Ascending aorta (tissue), 2 donors: ENCODE results near the gene CRABP2. TPM values are rescaled to one million over a fixed set of nuclear protein-coding genes. Genes with fewer than 3 reads are reported as not detected.

Source experiments
- DNase-seq, 2 donors: peaks; one replicate each; pipeline ENCODE4 v3.0.0-alpha.2; 2019; ENCODE audit warnings: low spot score in 2 of 2
- H3K27ac ChIP-seq, 2 donors: fragments of 200-600 bp; sonication (generic); one replicate each; pipeline ENCODE4 v1.5.1; 2016 to 2017; ENCODE audit warnings: mild to moderate bottlenecking in 1 of 2
- H3K27me3 ChIP-seq: fragments of 200-600 bp; sonication (generic); one replicate; pipeline ENCODE4 v1.5.1; 2017
- H3K36me3 ChIP-seq, 2 donors: fragments of 200-600 bp; sonication (generic); one replicate each; pipeline ENCODE4 v1.5.1; 2016
- H3K4me1 ChIP-seq, 2 donors: fragments of 200-600 bp; sonication (generic); one replicate each; pipeline ENCODE4 v1.5.1; 2016 to 2017; ENCODE audit warnings: mild to moderate bottlenecking in 1 of 2
- H3K4me3 ChIP-seq, 2 donors: fragments of 200-600 bp; sonication (generic); one replicate each; pipeline ENCODE4 v1.5.1; 2016 to 2017; ENCODE audit warnings: mild to moderate bottlenecking in 1 of 2
- H3K9me3 ChIP-seq, 2 donors: fragments of 200-600 bp; sonication (generic); one replicate each; pipeline ENCODE4 v1.5.1; 2016
- intact Hi-C: fragments of 100-400 bp; cut with DNase I; formaldehyde crosslinking; loops from one replicate; pipeline ENCODE4 v1.15.1; 2023
- total RNA-seq: library from RNA; depleted of rRNA; stranded (reverse); fragments of >200 nt; gene quantifications from one replicate; pipeline ENCODE4 v1.1.0, GENCODE V29; 2016
- TF ChIP-seq, protein P1 (sequence below), 3 experiments: fragments of 200-600 bp in 2 of 3; fragments of 450-650 bp in 1 of 3; sonication (generic) in 2 of 3; IDR thresholded peaks; one replicate each; pipeline ENCODE4 v1.5.1; 2016 to 2019; ENCODE audit warnings: antibody characterized with exemption in 3 of 3, mild to moderate bottlenecking in 1 of 3, moderate library complexity in 1 of 3

The CRABP2 gene
- total RNA-seq, 1 donor from 2014 or later = not detected

DNA sequence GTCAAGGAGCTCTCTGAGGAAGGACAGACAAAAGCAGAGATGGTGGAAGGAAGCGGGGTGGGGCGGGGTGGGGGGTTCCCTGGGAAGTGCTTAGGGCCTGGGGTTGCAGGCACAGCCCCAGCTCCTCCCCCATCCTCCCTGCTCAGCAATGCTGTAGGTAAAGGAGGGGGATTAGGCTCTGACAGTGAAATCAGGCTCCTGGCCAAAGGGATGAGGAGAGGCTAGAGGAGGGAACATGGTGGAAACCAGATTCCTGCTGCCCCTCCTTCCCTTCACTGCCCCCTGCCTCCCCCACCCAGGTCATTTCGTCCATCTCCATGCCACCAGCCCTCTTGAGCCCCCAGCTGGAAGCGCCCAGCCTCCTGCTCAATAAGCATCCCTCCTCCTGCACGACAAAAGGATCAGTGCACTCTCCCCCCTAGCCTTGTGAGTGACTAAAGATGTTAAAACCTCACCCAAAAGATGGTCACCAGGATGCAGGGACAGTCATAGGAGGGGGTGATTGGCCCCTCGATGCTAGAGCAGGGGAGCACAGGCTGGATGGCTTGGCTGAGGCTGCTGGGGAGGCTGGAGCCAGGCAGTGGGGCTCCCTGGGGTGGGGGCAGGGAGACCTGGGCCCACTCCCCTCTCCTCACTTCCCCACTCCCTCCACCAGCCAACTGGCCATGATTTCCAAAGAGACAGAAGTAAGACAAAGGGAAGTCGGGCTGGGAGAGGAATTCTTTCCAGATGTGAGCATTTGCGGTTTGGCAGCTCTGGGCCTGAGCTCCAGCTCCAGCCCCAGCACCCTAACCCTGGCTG is 2.2 kb upstream of the CRABP2 start:
- TF ChIP-seq, protein P1, sequence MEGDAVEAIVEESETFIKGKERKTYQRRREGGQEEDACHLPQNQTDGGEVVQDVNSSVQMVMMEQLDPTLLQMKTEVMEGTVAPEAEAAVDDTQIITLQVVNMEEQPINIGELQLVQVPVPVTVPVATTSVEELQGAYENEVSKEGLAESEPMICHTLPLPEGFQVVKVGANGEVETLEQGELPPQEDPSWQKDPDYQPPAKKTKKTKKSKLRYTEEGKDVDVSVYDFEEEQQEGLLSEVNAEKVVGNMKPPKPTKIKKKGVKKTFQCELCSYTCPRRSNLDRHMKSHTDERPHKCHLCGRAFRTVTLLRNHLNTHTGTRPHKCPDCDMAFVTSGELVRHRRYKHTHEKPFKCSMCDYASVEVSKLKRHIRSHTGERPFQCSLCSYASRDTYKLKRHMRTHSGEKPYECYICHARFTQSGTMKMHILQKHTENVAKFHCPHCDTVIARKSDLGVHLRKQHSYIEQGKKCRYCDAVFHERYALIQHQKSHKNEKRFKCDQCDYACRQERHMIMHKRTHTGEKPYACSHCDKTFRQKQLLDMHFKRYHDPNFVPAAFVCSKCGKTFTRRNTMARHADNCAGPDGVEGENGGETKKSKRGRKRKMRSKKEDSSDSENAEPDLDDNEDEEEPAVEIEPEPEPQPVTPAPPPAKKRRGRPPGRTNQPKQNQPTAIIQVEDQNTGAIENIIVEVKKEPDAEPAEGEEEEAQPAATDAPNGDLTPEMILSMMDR (IDR thresholded peaks at IDR 0.05) = no peak
- H3K4me1 ChIP-seq = peaks cover 10 to 38% of the 10 kb centered on the region in 2 donors
- no peaks in the 10 kb centered on the region for H3K27me3 ChIP-seq
- H3K9me3 ChIP-seq = no peaks in the 10 kb centered on the region
- no peaks in the 10 kb centered on the region for H3K36me3 ChIP-seq
- DNase-seq = no peak
- no peak overlapping the region for H3K4me3 ChIP-seq
- intact Hi-C loops = loop anchor here (5.0 kb wide), 1 partner anchor 60 kb away; the partner anchor contains the start of gene PRCC
- peak overlapping the region; percentile 69 to 76 for H3K27ac ChIP-seq

DNA sequence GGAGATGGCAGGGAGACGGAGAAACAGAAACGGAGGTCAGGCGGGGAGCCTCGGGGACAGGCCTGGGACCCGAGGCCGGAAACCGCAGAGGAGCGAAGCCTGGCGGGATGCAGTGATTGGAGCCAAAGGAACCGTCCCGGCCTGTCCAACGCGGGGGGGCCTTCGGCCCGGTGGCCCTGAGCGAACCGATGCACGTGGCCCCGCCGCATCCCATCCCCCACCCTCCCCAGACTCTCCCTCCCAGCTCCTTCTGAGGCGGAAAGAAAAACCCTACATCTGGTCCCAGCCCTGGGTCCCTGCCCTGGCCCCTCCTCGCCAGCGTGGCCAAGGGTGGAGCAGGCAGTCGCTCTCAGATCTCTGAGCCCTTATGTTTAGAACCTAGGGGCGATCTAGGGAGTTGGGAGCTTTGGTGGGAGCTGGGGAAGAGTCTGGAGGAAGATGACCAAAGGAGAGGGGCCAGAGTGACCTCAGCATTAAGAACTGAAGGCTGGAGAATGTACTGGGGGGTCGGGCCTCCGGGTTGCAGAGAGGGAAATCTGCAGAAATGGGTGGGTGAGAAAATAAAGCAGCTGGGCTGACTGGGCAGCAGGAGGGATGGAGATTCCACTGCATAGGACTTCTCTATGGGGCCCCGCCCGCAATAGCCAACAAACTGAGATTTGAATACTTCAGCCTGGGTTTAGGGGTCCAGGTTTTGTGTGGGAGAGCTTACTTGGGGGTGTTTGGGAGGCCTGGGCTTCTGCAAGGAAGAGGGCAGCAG is 1.5 kb upstream of the CRABP2 start:
- no peaks in the 10 kb centered on the region for H3K27me3 ChIP-seq
- intact Hi-C loops = loop anchor here (1.0 to 5.0 kb wide), 2 partner anchors 18 to 60 kb away; partner anchors contain the start of gene PRCC
- peak overlapping the region; percentile 69 to 76 for H3K27ac ChIP-seq
- TF ChIP-seq, protein P1 (IDR thresholded peaks at IDR 0.05) = no peak
- H3K4me1 ChIP-seq = peaks cover 10 to 38% of the 10 kb centered on the region in 2 donors
- H3K4me3 ChIP-seq = peak overlapping the region; percentile 58 to 69
- H3K9me3 ChIP-seq = no peaks in the 10 kb centered on the region
- no peaks in the 10 kb centered on the region for H3K36me3 ChIP-seq
- peak in 1 of 2 donors; percentile 79 for DNase-seq

GRCh38 chr1:156705918-156706656 is 704 bp upstream of the CRABP2 start:
- Histone ChIP-seq H3K4me3 (peak overlapping the region; percentile 58 to 69), H3K27ac (peak overlapping the region; percentile 69 to 76), H3K27me3 (no peaks in the 10 kb centered on the region), H3K4me1 (peaks cover 10 to 38% of the 10 kb centered on the region in 2 donors), H3K36me3 (no peaks in the 10 kb centered on the region), H3K9me3 (no peaks in the 10 kb centered on the region)
- intact Hi-C loops = loop anchor here (1.0 to 5.0 kb wide), 4 partner anchors 17 to 61 kb away; partner anchors contain the start of genes ISG20L2, METTL25B and PRCC
- peak; percentile 19 to 85 for DNase-seq
- TF ChIP-seq, protein P1 (IDR thresholded peaks at IDR 0.05) = peak; percentile 87 to 95 (median 91)

DNA sequence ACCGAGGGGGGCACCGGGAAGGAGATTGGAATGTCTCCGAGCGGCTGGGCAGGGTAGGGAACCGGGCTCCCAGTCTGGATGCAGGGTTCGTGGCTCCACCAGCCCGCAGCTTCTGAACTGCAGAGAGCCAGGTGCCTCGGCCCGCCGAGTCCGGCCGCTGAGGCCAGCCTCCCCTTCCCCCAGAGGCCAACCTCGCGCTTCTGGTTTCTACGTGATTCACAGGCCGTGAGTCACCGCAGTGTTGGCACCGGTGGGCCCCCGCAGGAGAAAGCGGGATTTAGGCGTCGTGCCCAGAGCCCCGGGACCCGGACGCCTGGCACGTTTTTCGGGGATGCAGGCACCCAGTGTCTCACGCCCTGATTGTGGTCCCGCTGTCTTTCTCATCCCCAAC is 458 bp downstream of the CRABP2 start:
- Histone ChIP-seq H3K4me1 (peaks cover 10 to 33% of the 10 kb centered on the region in 2 donors), H3K9me3 (no peaks in the 10 kb centered on the region), H3K27ac (peak overlapping the region in 1 of 2 donors; percentile 69), H3K4me3 (peak overlapping the region; percentile 58 to 69), H3K27me3 (no peaks in the 10 kb centered on the region), H3K36me3 (no peaks in the 10 kb centered on the region)
- TF ChIP-seq, protein P1 (IDR thresholded peaks at IDR 0.05) = no peak
- intact Hi-C loops = loop anchor here (1.0 to 5.0 kb wide), 3 partner anchors 23 to 62 kb away; partner anchors contain the start of genes ISG20L2, METTL25B and PRCC
- peak; percentile 49 to 89 for DNase-seq

DNA sequence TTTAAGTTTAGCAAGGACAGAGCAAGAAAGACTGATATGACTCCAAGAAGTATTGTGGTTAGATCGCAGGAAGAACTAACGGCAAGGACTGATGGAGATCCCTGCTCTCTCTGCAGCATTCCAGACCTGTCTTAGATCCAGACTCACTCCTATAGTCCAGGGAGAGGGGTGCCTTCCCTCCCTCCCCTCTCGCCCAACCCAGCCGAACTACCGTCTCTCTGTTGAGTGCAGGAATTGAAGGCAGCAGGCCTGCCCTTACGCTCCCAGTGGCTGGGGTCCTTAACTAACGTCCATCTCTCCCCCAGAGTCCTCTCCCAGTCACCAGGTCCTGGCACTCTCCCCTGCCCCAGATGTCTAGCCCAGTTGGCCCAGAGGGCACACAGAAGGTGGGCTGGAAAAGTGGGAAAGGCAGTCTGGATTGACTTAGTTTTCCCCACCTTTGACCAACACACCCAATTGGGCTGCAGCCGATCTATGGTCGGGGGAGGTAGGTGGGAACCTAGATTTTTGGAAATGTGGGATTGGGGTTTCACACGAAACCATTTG is 1.1 kb downstream of the CRABP2 start:
- Histone ChIP-seq H3K9me3 (no peaks in the 10 kb centered on the region), H3K4me3 (peak overlapping the region in 1 of 2 donors; percentile 69), H3K36me3 (no peaks in the 10 kb centered on the region), H3K27ac (no peak overlapping the region), H3K27me3 (no peaks in the 10 kb centered on the region), H3K4me1 (peaks cover 10 to 27% of the 10 kb centered on the region in 2 donors)
- intact Hi-C loops = no loop called here
- TF ChIP-seq, protein P1 (IDR thresholded peaks at IDR 0.05) = no peak
- DNase-seq = no peak
